Glutamatergic neuron (in vitro differentiated cells): ENCODE measurements around the gene SOX5. TPM values are rescaled to one million over a fixed set of nuclear protein-coding genes. Genes with fewer than 3 reads are reported as not detected.

ENCODE experiments used
- DNase-seq: peaks from one replicate; pipeline ENCODE4 v3.0.0; 2022
- H3K27ac Mint-ChIP-seq: one replicate; pipeline ENCODE4 v1.8.0; 2020; ENCODE audit warnings: mild to moderate bottlenecking, mixed read lengths, inconsistent platforms; ENCODE audit not compliant: unreplicated experiment
- H3K27me3 Mint-ChIP-seq: one replicate; pipeline ENCODE4 v1.8.0; 2020; ENCODE audit warnings: mild to moderate bottlenecking, moderate library complexity, mixed read lengths, inconsistent platforms; ENCODE audit not compliant: unreplicated experiment
- H3K36me3 Mint-ChIP-seq: one replicate; pipeline ENCODE4 v1.8.0; 2020; ENCODE audit warnings: mild to moderate bottlenecking, mixed read lengths, inconsistent platforms; ENCODE audit not compliant: unreplicated experiment
- H3K4me1 Mint-ChIP-seq: one replicate; pipeline ENCODE4 v1.8.0; 2020; ENCODE audit warnings: mild to moderate bottlenecking, low read depth, mixed read lengths, inconsistent platforms; ENCODE audit not compliant: unreplicated experiment
- H3K4me3 Mint-ChIP-seq: one replicate; pipeline ENCODE4 v1.8.0; 2020; ENCODE audit warnings: mild to moderate bottlenecking, mixed read lengths, inconsistent platforms; ENCODE audit not compliant: unreplicated experiment
- H3K9me3 Mint-ChIP-seq: one replicate; pipeline ENCODE4 v1.8.0; 2020; ENCODE audit warnings: mild to moderate bottlenecking, moderate library complexity, mixed read lengths, inconsistent platforms; ENCODE audit not compliant: unreplicated experiment
- CTCF ChIP-seq: fragments of 200-600 bp; sonication (generic); IDR thresholded peaks from one replicate; pipeline ENCODE4 v1.5.0; 2021; ENCODE audit not compliant: partially characterized antibody, unreplicated experiment
- total RNA-seq: library from RNA; stranded (reverse); fragmentation: NEBNext Ultra II Directional; extraction: Animal tissue kit (Norgen Biotek cat#: 25700); gene quantifications from one replicate; pipeline ENCODE4 v1.2.1, GENCODE V29; 2021; ENCODE audit not compliant: unreplicated experiment

The SOX5 gene
- total RNA-seq, 1 donor from 2014 or later: 118 TPM

DNA sequence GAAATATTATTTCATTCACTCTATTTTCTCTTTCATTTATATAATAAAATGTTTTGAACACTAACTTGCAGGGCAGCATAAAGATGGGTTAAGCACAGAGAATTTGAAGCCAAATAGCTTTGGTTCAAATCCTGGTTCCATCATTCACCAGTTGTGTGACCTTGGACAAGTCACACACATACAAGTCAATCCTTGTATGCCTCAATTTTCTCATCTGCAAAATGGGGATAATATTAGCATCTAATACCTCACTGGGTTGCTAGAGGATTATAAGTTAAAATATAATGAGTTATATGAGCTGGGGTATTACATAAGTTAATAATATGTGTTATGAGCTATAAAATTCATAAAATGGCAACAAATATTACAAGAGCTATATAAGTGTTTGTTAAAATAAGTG lies 94.9 kb downstream of the SOX5 start:
- Mint-ChIP-seq H3K27ac (no peak overlapping the region), H3K4me3 (no peak overlapping the region), H3K4me1 (peaks cover 10% of the 10 kb centered on the region), H3K9me3 (peaks cover 6% of the 10 kb centered on the region), H3K36me3 (peaks cover 5% of the 10 kb centered on the region), H3K27me3 (peaks cover 2% of the 10 kb centered on the region)
- no peak for DNase-seq
- TF ChIP-seq CTCF: no peak

DNA sequence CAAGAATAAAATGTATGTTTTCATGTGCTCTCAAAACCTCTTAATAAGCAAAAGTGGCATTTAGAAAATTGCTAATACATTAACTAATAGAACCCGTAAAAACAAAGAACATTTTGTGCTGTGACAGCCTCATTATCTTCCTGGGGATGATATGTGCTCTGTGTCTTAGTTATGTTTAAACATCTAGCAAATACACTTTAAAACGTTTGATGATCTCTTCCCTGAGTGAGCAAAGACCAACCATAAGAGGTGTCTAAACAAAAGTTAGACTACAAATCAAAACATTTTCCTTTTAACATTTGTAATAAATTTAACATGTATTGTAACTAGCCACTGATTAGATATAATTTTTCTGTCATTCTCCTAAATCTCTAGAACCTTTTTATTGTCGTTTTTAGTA lies 95.8 kb downstream of the SOX5 start:
- H3K4me1 Mint-ChIP-seq: peaks cover 10% of the 10 kb centered on the region
- H3K27me3 Mint-ChIP-seq: no peaks in the 10 kb centered on the region
- H3K4me3 Mint-ChIP-seq: no peak overlapping the region
- H3K27ac Mint-ChIP-seq: no peak overlapping the region
- TF ChIP-seq CTCF: no peak
- no peak for DNase-seq
- H3K9me3 Mint-ChIP-seq: peaks cover 1% of the 10 kb centered on the region
- H3K36me3 Mint-ChIP-seq: no peaks in the 10 kb centered on the region

- Mint-ChIP-seq H3K4me1 (peaks cover 16% of the 10 kb centered on the region), H3K36me3 (no peaks in the 10 kb centered on the region), H3K27ac (no peak overlapping the region), H3K9me3 (no peaks in the 10 kb centered on the region), H3K27me3 (no peaks in the 10 kb centered on the region), H3K4me3 (no peak overlapping the region)
- DNase-seq: no peak
- TF ChIP-seq CTCF: no peak
Measured at GRCh38 chr12:23851602-23852001, 97.9 kb downstream of the SOX5 start.

GRCh38 chr12:23847857-23848256 lies 101.6 kb downstream of the SOX5 start:
- no peaks in the 10 kb centered on the region for H3K27me3 Mint-ChIP-seq
- no peaks in the 10 kb centered on the region for H3K9me3 Mint-ChIP-seq
- peaks cover 10% of the 10 kb centered on the region for H3K4me1 Mint-ChIP-seq
- no peak overlapping the region for H3K4me3 Mint-ChIP-seq
- peak overlapping the region; percentile 3 for H3K27ac Mint-ChIP-seq
- H3K36me3 Mint-ChIP-seq: no peaks in the 10 kb centered on the region
- no peak for TF ChIP-seq CTCF
- no peak for DNase-seq

GRCh38 chr12:23843958-23844357 lies 105.5 kb downstream of the SOX5 start:
- no peak for TF ChIP-seq CTCF
- Mint-ChIP-seq H3K9me3 (peaks cover 2% of the 10 kb centered on the region), H3K36me3 (no peaks in the 10 kb centered on the region)

More at GRCh38 chr12:23843958-23844357, 105.5 kb downstream of the SOX5 start:
- H3K27ac Mint-ChIP-seq: no peak overlapping the region
- no peaks in the 10 kb centered on the region for H3K27me3 Mint-ChIP-seq
- no peak overlapping the region for H3K4me3 Mint-ChIP-seq
- no peak for DNase-seq
- H3K4me1 Mint-ChIP-seq: peaks cover 7% of the 10 kb centered on the region
